SH-SY5Y (cell line): ENCODE data around the gene AP3B1.

Experiments used
- GATA2 ChIP-seq: IDR thresholded peaks from 2 replicates; pipeline ENCODE4 v1.6.1; 2011; ENCODE audit warnings: mild to moderate bottlenecking, low read depth, low read length
- GATA3 ChIP-seq: IDR thresholded peaks from 2 replicates; pipeline ENCODE4 v1.6.1; 2011; ENCODE audit warnings: low read depth, mild to moderate bottlenecking, low read length, moderate library complexity

DNA sequence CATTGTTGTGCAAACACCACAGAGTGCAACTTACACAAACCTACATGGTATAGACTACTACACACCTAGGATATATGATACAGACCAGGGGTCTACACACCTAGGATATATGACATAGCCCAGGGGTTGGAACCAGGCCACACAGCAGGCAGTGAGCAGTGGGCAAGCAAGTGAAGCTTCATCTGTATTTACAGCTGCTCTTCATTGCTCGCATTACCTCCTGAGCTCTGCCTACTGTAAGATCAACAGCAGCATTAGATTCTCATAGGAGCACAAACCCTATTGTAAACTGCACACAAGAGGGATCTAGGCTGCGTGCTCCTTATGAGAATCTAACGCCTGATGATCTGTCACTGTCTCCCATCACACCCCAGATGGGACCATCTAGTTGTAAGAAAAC is 56.6 kb downstream of the AP3B1 start:
- TF ChIP-seq GATA2 (no peak), GATA3 (no peak)
